BJ (cell line): ENCODE data around the gene ALOXE3. TPM values are rescaled to one million over a fixed set of nuclear protein-coding genes. Genes with fewer than 3 reads are reported as not detected.

Experiments
- CTCF ChIA-PET: fragments of 350-600 bp; formaldehyde crosslinking; extraction: SDS; loops from one replicate; lab custom pipeline; 2021; ENCODE audit warnings: antibody characterized with exemption, inconsistent platforms; lab: Yijun Ruan, JAX
- POLR2A ChIA-PET: fragments of 300-600 bp; sonication (Branson Sonifier 250); formaldehyde crosslinking; extraction: SDS; loops from one replicate; lab custom pipeline; 2021; ENCODE audit warnings: antibody characterized with exemption; lab: Charles Lee
- DNase-seq: peaks from one replicate; pipeline ENCODE4 v3.0.0-alpha.2; 2011; ENCODE audit warnings: low read depth
- H3K27me3 ChIP-seq: 2 replicates; pipeline ENCODE4 v1.6.0; 2011; ENCODE audit warnings: low read length; ENCODE audit not compliant: control insufficient read depth, insufficient read depth
- H3K36me3 ChIP-seq: 2 replicates; pipeline ENCODE4 v1.5.1; 2011; ENCODE audit warnings: low read length; ENCODE audit not compliant: control insufficient read depth, insufficient read depth
- H3K4me3 ChIP-seq: 2 replicates; pipeline ENCODE4 v1.5.1; 2011; ENCODE audit warnings: low read depth, mild to moderate bottlenecking, control low read depth, low read length
- CTCF ChIP-seq: IDR thresholded peaks from 2 replicates; pipeline ENCODE4 v1.5.1; 2011; ENCODE audit warnings: low read depth, mild to moderate bottlenecking, control low read depth, inconsistent platforms, low read length, moderate library complexity; ENCODE audit not compliant: insufficient read depth
- polyA plus RNA-seq: library from polyadenylated mRNA; depleted of rRNA; stranded (reverse); fragments of >200 nt; gene quantifications from 2 replicates; pipeline ENCODE4 v1.2.3, GENCODE V29; 2011

ALOXE3 gene
- polyA plus RNA-seq, 1 experiment: 0.10 TPM

DNA sequence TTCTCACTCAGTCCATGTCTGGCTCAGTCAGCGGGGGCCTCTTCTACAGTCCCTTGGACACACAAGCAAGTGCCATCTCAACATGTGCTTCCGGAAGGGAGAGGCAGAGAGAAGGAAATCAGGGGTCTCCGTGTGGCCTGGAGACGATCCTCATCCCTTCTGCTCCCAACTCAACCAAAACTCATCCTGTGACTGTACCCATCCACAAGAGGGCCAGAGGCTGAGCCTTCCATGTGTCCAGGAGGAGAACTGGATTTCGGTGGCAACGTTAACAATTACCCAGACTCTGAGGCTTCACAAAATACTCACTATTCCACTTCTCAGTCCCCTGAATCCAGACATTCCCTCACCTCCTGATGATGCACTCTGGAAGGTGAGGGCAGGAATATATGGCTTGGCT, 23.0 kb downstream of the ALOXE3 start:
- ChIA-PET POLR2A (no interaction called here), CTCF (interaction anchor here (1.1 to 10.0 kb wide), 7 partner anchors 10 to 206 kb away, joined by 3 to 183 read pairs (median 4); no protein-coding TSS in a partner anchor)
- Histone ChIP-seq H3K4me3 (no peak overlapping the region), H3K36me3 (no peaks in the 10 kb centered on the region), H3K27me3 (peaks cover 22% of the 10 kb centered on the region)
- TF ChIP-seq CTCF: no peak
- DNase-seq: no peak

GRCh38 chr17:8091033-8091687, 27.2 kb downstream of the ALOXE3 start:
- H3K36me3 ChIP-seq: no peaks in the 10 kb centered on the region
- TF ChIP-seq CTCF: no peak
- H3K4me3 ChIP-seq: no peak overlapping the region
- DNase-seq: no peak
- ChIA-PET POLR2A (no interaction called here), CTCF (interaction anchor here (0.6 to 10.0 kb wide), 9 partner anchors 9 to 31 kb away, joined by 3 to 183 read pairs (median 5); partner anchors contain the start of gene ALOXE3)
- H3K27me3 ChIP-seq: peaks cover 25% of the 10 kb centered on the region

DNA sequence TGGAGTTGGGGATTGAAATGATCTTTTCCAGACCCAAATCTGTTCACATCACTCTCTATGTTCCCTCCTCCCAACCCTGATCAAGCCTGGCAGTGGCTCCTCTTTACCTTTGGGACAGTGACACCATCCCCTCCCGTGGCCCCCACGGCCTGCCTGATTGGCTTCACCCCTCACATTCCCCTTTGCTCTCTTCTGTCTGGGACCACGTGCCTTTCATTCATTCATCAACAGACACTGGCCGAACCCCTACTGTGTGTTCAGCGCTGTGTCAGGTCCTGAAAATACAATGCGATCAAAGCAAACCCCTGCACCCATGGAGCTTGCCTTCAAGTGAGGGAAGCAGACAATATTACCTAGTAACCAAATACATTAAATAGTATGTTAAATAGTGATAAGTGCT, 28.6 kb downstream of the ALOXE3 start:
- DNase-seq: no peak
- Histone ChIP-seq H3K27me3 (peaks cover 25% of the 10 kb centered on the region), H3K36me3 (no peaks in the 10 kb centered on the region), H3K4me3 (no peak overlapping the region)
- TF ChIP-seq CTCF: no peak
- POLR2A ChIA-PET: no interaction called here
- CTCF ChIA-PET: interaction anchor here (0.8 to 10.0 kb wide), 3 partner anchors 14 to 211 kb away, joined by 3 to 183 read pairs (median 63); no protein-coding TSS in a partner anchor

- no peak for DNase-seq
- no peak for TF ChIP-seq CTCF
- POLR2A ChIA-PET: no interaction called here
- Histone ChIP-seq H3K36me3 (no peaks in the 10 kb centered on the region), H3K27me3 (peaks cover 29% of the 10 kb centered on the region), H3K4me3 (no peak overlapping the region)
- CTCF ChIA-PET: interaction anchor here (1.5 to 10.0 kb wide), 3 partner anchors 14 to 46 kb away, joined by 3 to 183 read pairs (median 42); no protein-coding TSS in a partner anchor
Measured at GRCh38 chr17:8087952-8088230, 30.4 kb downstream of the ALOXE3 start.

GRCh38 chr17:8087075-8087951, 31.0 kb downstream of the ALOXE3 start, which contains the start of gene ALOX12B:
Gene ALOX12B (minus strand): TSS chr17:8087716. CDS start chr17:8087442, 274 bp downstream.
- CTCF ChIA-PET: interaction anchor here (0.7 to 10.0 kb wide), 5 partner anchors 14 to 135 kb away, joined by 3 to 183 read pairs (median 4); no protein-coding TSS in a partner anchor
- DNase-seq: no peak
- no peaks in the 10 kb centered on the region for H3K36me3 ChIP-seq
- TF ChIP-seq CTCF: no peak
- H3K27me3 ChIP-seq: peaks cover 28% of the 10 kb centered on the region
- no peak within 1 kb of the TSS for H3K4me3 ChIP-seq
- POLR2A ChIA-PET: no interaction called here
